IMR-90 (cell line): ENCODE results near the gene WWP2. TPM values are rescaled to one million over a fixed set of nuclear protein-coding genes. Genes with fewer than 3 reads are reported as not detected.

Experiments used
- CHD1 ChIP-seq: IDR thresholded peaks from 2 replicates; pipeline ENCODE4 v1.6.1; 2012; ENCODE audit warnings: low read depth, low read length, improper control_type of control experiment
- ELK1 ChIP-seq: fragments of 150-350 bp; IDR thresholded peaks from 2 replicates; pipeline ENCODE4 v1.6.1; 2016; ENCODE audit warnings: low read depth, mild to moderate bottlenecking, low read length, moderate library complexity, borderline replicate concordance
- MXI1 ChIP-seq: IDR thresholded peaks from 2 replicates; pipeline ENCODE4 v1.6.1; 2012; ENCODE audit warnings: low read depth, mild to moderate bottlenecking, low read length, moderate library complexity, borderline replicate concordance
- NFE2L2 ChIP-seq: fragments of 150-350 bp; IDR thresholded peaks from 2 replicates; pipeline ENCODE4 v1.6.1; 2016; ENCODE audit warnings: low read depth, mild to moderate bottlenecking, low read length
- POLR2A ChIP-seq: IDR thresholded peaks from 2 replicates; pipeline ENCODE4 v1.6.1; 2012; ENCODE audit warnings: mild to moderate bottlenecking, low read depth, low read length
- RCOR1 ChIP-seq: IDR thresholded peaks from 2 replicates; pipeline ENCODE4 v1.6.1; 2012; ENCODE audit warnings: mild to moderate bottlenecking, low read length, improper control_type of control experiment; ENCODE audit not compliant: insufficient replicate concordance
- RFX5 ChIP-seq: IDR thresholded peaks from 2 replicates; pipeline ENCODE4 v1.8.0; 2012; ENCODE audit warnings: low read depth, mild to moderate bottlenecking, low read length, moderate library complexity
- polyA plus RNA-seq, 3 experiments: library from polyadenylated mRNA; depleted of rRNA; stranded (reverse); fragments of >200 nt; gene quantifications; 2 replicates each; pipeline ENCODE4 v1.2.3, GENCODE V29; 2012; ENCODE audit warnings: low replicate concordance in 1 of 3
- total RNA-seq: library from RNA; depleted of rRNA; stranded (reverse); fragments of >200 nt; gene quantifications from 2 replicates; pipeline ENCODE4 v1.2.3, GENCODE V29; 2012

The WWP2 gene
- total and polyA plus RNA-seq, 2 of the 4 experiments (the other 2 are of a cell fraction) = 12.7 to 13.7 TPM

GRCh38 chr16:69821844-69822173 is 59.7 kb downstream of the WWP2 start (continued):
- TF ChIP-seq ELK1 = no peak
- no peak for TF ChIP-seq MXI1
- TF ChIP-seq RCOR1 = no peak
- no peak for TF ChIP-seq NFE2L2
- no peak for TF ChIP-seq CHD1
- TF ChIP-seq RFX5 = no peak
- no peak for TF ChIP-seq POLR2A
